PFSK-1 (cell line): ENCODE results near the gene RELA.

Source experiments
- FOXP2 ChIP-seq: optimal IDR thresholded peaks from 2 replicates; pipeline ENCODE3; 2011; ENCODE audit warnings: borderline replicate concordance, control low read depth, inconsistent platforms; ENCODE audit not compliant: insufficient read depth; ENCODE audit errors: extremely low read length, extremely low read depth
- POLR2AphosphoS5 ChIP-seq: IDR thresholded peaks from 2 replicates; pipeline ENCODE4 v1.6.1; 2012; ENCODE audit warnings: low read depth, mild to moderate bottlenecking, control low read depth, low read length, moderate library complexity
- REST ChIP-seq, 2 experiments: IDR thresholded peaks; 2 replicates each; pipeline versions ENCODE4 v1.6.1 to v1.8.0; 2011 to 2012; ENCODE audit warnings: low read depth in 2 of 2, low read length in 2 of 2, control low read depth in 1 of 2, inconsistent platforms in 1 of 2, mild to moderate bottlenecking in 1 of 2, moderate library complexity in 1 of 2; ENCODE audit not compliant: insufficient read depth in 1 of 2
- SIN3A ChIP-seq: IDR thresholded peaks from 2 replicates; pipeline ENCODE4 v1.6.1; 2012; ENCODE audit warnings: mild to moderate bottlenecking, low read length, moderate library complexity, borderline replicate concordance; ENCODE audit not compliant: insufficient read depth
- TAF1 ChIP-seq: IDR thresholded peaks from 2 replicates; pipeline ENCODE4 v1.6.1; 2012; ENCODE audit warnings: low read length, control low read depth, borderline replicate concordance; ENCODE audit not compliant: insufficient read depth

GRCh38 chr11:65699306-65699705, 36.6 kb upstream of the RELA start:
- no peak for TF ChIP-seq POLR2AphosphoS5
- no peak for TF ChIP-seq TAF1
- TF ChIP-seq SIN3A: no peak
- TF ChIP-seq REST (IDR thresholded peaks at IDR 0.05; ENCODE audit: insufficient read depth in 1 of 2, low read depth in 2 of 2, low read length in 2 of 2): no peak
- no peak for TF ChIP-seq FOXP2
